Measurements from ENCODE around the gene PSKH1.

The PSKH1 gene

DNA sequence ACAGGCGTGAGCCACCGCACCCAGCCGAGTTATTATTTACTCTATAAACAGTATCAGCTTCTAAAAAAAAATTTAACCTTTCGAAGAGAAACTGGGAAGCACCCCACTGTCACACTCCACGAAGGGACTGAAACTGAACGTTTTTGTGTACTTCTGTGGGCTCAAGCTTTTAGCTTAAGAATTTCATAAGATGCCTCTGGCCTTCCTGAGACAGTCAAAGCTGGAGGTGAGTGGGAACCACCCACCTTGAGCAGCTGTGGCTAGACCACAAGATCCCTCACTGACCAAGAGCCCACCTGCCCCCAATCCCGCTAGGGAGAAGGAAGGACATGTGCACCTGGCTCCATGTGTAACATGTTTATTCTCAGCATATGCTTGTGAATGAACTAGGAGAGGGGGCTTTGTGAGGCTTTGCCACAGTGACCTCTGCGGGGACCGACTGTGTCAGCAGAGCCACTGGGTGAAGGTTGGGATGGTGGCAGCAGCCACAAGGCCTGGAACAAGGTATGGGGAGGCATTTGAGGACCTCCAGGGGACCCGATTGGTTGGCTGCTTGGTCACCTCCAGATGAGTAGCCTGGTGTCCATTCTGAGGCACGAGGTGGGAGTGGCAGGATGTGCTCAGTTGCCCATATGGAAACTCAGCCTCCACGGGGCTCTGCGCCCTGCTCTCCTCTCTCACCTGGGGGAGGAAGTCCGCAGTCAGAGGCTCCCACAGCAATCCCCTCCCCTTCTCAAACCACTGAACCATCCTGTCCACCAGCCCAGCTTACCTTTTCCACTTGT is 82.5 kb downstream of the PSKH1 start:
- H3K4me3 ChIP-seq (ENCODE audit: low read length) = no peak overlapping the region
- DNase-seq (ENCODE audit: low read depth) = no peak
- TF ChIP-seq, protein P1, sequence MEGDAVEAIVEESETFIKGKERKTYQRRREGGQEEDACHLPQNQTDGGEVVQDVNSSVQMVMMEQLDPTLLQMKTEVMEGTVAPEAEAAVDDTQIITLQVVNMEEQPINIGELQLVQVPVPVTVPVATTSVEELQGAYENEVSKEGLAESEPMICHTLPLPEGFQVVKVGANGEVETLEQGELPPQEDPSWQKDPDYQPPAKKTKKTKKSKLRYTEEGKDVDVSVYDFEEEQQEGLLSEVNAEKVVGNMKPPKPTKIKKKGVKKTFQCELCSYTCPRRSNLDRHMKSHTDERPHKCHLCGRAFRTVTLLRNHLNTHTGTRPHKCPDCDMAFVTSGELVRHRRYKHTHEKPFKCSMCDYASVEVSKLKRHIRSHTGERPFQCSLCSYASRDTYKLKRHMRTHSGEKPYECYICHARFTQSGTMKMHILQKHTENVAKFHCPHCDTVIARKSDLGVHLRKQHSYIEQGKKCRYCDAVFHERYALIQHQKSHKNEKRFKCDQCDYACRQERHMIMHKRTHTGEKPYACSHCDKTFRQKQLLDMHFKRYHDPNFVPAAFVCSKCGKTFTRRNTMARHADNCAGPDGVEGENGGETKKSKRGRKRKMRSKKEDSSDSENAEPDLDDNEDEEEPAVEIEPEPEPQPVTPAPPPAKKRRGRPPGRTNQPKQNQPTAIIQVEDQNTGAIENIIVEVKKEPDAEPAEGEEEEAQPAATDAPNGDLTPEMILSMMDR (conservative IDR thresholded peaks at IDR 0.05; ENCODE audit: low read length) = no peak

DNA sequence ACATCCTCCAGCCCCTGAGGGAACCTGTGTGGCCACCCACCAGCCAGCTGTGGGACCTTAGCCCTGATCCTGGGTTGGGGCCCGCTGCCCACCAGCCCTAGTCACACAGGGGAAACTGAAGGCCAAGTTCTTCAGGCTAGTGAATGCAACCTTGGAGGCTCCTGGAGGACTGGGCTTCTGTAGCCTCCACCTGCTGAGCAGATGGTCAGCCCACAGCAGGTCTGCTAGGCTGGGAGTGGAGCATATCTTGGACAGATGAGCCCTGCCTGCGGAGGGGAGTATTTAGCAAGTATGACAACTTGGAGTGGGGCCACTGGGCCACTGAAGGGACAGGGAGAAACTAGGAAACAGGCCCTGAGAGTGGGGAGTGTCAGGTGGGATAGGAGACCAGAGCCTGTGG is 83.2 kb downstream of the PSKH1 start:
- no peak for DNase-seq (ENCODE audit: low read depth)
- H3K4me3 ChIP-seq (ENCODE audit: low read length) = no peak overlapping the region
- TF ChIP-seq, protein P1 (conservative IDR thresholded peaks at IDR 0.05; ENCODE audit: low read length) = no peak

DNA sequence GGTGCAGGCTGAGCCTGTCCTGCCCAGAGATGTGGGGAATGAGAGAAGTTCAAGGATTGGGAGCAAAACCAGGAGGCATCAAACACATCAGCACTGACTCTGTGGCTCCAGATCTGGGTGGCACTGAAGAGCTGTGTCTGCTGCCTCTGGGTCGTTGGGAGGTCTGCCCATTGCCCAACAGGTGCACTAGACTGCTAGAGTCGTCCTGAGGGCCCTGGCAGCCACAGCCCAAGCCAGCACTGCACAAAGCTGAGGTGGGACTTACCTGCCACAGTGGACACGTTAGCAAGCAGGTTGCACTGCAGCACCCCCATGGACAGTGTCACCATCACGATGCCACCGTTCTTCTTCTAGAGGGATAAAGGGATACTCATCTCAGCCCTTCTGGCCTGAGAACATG is 84.0 kb downstream of the PSKH1 start:
- DNase-seq (ENCODE audit: low read depth) = no peak
- no peak overlapping the region for H3K4me3 ChIP-seq (ENCODE audit: low read length)
- TF ChIP-seq, protein P1 (conservative IDR thresholded peaks at IDR 0.05; ENCODE audit: low read length) = no peak

DNA sequence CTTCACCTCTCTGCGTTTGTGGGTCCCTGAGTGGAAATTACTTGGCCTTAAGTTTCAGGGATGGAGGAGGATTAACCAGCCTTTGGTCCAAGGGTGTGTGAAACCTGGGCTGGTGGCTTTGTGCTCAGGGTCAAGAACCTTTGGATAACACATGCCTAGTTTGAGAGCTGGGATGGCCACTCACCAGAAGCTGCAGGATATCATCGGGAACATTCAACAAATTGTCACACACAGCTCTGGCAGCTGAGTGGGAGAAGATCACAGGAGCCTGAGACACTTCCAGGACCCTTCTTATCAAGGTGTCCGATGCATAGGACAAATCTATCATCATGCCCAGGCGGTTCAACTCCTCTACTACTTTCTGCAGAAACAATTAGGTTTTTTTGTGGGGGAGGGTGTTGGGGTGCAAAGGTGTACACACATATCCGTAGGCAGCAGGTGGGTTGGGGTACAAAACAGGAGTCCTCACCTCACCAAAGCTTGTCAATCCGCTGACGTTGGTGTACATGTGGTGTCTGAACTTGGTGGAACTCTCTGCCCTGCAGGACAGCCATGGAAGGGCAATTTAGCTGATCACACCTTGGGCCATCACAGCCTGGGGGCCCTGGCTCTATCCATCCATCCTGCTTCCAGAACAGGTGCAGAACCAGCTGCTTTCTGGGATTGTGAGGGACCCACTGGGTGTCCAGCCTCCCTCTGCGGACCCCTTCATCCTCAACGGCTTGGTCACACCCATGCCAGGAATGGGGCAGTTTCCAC is 84.6 kb downstream of the PSKH1 start:
- TF ChIP-seq, protein P1 (conservative IDR thresholded peaks at IDR 0.05; ENCODE audit: low read length) = no peak
- H3K4me3 ChIP-seq (ENCODE audit: low read length) = no peak overlapping the region
- DNase-seq (ENCODE audit: low read depth) = no peak

Measured in AG10803 (cell line).